NCI-H2029 treated with DMSO at 0.1 percent for 48 hours (cell line): Measurements from ENCODE around the gene C21orf58.

Experiments used
- DNase-seq: peaks from one replicate; lab custom pipeline; 2025; lab: John Stamatoyannopoulos, UW

The C21orf58 gene

DNA sequence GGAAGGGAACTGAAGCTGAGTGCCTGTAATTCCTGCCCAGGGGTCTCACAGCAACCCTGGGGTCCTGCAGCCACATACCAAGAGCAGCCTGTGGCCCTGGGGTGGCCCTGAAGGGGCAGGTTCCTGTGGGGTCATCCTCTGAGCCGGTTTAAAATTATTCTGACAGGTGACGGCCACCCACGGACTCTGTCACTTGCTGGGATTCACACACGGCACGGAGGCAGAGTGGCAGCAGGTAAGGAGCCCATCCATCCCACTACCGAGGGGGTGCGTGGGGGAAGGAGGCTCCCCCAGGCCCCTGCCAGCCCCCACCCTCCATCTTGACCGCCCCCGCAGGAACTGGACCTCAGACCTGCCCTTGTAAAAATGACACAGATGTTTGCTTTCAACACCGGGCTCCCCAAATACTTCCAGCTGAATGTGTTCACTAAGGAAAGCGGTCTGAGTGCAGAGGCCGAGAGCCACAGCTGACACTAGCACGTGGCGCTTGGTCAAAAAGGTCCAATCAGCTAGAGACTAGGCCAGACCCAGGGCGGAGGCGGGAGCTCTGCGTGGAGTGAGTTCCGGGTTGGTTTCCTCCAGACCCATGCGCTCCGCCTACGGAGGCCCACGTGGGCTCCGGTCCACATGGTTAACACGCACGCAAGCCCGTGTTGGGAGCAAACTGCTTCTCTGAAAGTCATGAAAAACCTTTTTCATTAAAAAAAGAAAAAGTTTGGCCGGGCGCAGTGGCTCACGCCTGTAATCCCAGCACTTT is 27.5 kb downstream of the C21orf58 start:
- DNase-seq = peak; percentile 61

DNA sequence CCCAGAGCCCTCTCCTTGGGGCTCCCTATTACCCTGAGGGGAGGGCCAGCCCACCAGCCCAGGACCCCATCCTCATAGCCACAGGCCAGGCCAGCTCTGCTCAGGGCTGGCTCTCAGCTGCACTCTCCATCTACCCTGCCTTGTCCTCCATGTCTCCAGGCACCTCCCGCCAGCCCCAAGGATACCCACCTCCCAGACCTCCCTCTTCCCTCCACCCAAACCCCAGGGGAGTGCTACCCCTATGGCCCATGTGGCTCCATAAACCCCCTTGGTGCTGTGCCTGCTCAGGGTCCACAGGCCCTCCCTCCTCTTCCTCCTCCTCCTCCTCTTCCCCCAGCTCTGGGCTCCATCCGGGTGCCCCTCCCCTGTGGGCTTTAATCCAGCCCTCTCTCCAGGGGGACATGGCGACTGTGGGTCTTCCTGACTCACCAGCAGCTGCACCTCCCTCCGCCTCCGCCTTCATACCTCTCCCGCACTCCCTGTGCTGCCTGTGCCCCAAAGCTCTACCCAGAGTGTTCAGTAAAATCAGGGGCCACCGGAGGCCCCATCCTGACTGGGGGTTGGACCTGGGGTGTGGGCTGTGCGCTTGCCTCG is 28.4 kb downstream of the C21orf58 start:
- DNase-seq = no peak

DNA sequence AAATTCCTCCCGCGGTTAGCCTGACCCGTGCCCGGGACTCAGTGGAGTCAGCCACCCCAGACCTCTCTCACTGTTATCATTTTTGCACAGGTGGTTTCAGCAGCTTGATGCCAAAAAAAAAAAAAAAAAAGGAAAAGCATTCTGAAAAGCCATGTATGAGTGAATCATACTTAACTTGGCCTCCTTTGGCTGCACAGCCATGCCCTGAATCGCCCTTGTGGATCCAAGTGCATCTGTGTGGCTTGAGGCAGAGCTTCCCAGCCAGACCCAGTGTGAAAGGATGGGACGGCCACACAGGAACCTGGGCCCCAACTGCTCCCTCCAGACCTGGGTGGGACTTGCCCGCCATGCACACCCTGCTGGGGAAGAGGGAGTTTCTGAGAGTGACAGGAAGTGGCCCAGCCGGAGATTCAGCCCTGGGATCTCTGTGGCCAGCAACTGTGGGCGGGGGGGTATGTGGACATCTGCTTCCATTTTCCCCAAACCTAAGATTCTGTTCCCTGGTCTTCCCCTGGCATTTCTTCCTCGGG is 29.0 kb downstream of the C21orf58 start:
- DNase-seq = no peak

DNA sequence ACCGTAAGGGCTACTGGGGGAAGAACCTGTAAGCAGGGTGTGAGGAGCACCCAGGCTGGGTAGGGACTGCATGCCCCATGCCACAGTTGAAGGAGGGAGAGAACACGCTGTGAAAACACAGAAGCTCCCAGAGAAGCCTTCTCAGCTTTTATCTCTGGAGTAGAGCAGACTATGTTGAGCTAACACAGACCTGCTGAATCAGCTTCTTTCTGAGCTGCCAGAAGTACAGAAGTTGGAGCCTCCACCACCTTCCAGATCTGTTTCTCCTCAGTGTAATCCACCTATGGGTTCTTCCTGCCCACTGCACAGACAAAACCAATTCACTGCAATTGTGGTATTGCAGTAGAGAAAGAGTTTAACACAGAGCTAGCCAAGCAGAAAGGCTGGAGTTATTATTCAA is 32.1 kb downstream of the C21orf58 start:
- no peak for DNase-seq

DNA sequence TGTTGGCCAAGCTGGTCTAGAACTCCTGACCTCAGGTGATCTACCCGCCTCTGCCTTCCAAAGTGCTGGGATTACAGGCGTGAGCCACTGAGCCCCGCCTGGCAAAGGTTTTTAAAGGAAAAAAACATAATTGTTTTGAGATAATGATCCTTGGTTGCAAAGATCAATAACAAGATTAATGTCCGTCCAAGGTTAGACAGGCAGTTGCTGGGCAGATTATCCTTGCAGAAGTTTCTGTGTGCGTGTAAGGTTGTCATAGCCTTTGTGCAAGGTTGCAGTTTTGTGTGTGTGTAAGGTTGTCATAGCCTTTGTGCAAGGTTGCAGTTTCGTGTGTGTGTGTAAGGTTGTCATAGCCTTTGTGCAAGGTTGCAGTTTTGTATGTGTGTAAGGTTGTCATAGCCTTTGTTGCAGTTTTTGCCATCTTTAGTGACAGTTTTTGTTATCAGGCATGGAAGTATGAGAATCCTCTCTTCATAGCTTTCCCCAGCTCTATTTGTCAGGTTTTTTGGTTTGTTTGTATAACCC is 34.0 kb downstream of the C21orf58 start:
- no peak for DNase-seq

DNA sequence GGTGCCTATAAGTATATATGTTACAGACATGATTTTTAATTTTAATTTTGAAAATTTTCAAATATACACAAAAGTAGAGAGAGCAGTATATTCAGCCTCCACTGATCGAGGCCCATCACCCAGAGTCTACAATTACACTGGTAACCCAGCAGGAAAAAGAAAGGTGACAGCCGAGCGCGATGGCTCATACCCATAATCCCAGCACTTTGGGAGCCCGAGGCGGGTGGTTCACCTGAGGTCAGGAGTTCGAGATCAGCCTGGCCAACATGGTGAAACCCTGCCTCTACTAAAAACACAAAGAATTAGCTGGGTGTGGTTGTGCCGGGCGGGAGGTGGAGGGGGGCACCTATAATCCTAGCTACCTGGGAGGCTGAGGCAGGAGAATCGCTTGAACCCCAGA is 36.1 kb downstream of the C21orf58 start:
- no peak for DNase-seq

DNA sequence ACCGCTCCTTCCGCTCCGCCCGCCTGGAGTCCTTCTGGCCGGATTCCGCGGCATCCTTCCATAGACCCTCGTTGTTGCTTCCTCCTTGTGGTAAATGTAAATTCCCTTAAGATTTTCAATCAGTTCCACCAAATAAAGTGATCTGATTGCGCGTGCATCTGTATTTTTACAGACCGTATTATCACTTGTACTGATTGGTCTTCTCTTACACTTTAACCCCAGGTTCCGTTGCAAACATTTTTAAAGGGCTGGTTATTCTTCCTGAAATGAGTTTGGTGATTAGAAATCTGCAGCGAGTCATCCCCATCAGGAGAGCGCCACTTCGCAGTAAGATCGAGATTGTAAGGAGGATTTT is 37.0 kb downstream of the C21orf58 start:
- DNase-seq = no peak

DNA sequence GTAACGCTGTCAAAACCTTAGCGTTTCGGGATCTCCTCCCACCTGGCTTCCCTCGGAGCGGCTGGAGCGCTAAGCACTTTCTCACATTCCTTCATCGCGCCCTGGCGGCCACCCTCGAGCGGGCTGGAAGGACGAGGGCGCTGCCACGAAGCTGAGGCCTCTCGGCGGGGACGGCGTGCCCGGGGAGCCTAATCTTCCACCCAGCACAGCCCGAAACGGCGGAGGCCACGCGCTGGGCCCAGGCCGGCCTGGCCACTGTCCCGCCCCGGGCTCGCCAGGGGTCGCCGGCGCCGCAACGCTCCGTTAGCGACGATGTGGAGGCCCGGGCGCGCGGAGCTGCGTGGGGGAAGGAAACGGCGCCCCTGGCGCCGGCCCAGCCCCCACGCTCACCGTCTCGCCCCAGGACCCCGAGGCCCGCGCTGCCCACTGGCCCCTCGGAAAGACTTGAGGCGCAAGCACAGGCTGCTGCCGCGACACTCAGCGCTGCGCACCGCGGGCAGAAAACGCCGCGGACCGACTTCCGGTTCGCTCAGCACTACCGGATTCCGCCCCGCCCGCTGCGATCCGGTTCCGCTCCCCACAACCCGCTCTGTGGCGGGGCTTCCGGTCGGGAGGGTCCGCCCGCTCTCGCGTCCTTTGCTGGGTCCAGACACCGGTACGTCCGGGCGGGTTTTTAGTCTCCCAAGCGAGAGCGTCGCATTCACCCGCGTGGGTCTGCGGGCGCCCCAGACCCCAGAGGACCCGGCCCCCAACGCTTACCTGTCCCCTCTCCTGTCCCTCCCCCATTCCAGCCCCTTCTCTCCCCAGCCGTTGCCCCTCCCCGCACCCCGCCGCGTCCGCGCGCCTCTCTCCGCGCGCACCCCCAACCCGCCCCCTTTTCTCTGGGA is 37.7 kb downstream of the C21orf58 start, which contains the start of gene YBEY:
Gene YBEY, plus strand, starts transcription at position 582 of the 887 bp plus-strand sequence. CDS start 572 bp downstream, outside the sequence.
- peak; percentile 59 for DNase-seq

DNA sequence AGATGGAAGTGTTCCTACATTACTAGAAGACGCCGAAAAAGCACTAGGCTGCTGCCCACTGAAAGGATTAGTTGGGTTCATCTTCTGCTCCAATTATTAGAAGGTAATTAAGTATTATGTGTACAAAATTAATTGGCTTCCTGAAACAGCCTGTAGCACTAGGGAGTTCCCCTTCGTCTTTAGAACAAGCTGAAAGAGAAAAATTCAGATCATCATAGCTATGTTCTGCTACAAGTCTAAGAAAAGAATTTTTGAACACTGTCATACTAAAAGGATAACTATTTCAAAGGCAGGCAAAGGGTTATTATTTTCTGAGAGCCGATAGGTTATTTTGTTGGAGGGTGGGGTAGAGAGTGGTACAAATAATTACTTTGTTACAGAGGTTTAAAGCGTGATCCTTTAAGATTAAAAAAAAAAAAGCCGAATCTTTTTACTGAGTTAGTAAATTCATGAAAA is 38.4 kb downstream of the C21orf58 start, which contains the start of gene MCM3AP:
Gene MCM3AP, minus strand, starts transcription at position 406 of the 456 bp plus-strand sequence. Its CDS starts 325 bp downstream, at position 81.
- DNase-seq = no peak

DNA sequence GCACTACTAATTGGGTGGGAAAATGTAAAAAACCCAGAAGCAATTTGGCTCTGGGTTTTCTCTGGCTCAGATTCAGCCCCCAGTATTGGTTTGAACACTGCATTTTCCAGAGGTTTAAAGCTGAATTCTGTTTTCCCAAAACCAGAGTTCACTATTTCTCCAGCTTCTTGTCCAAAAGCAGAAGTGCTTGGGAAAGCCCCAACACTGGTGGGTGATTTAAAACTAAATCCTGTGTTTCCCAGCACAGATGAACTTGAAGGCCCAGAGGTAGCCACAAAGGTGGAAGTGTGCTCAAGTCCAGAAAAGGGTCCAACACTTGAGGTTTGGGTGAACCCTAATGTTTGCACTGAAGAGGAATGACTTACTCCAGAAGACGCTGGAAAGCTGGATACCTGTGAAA is 38.9 kb downstream of the C21orf58 start:
- no peak for DNase-seq

DNA sequence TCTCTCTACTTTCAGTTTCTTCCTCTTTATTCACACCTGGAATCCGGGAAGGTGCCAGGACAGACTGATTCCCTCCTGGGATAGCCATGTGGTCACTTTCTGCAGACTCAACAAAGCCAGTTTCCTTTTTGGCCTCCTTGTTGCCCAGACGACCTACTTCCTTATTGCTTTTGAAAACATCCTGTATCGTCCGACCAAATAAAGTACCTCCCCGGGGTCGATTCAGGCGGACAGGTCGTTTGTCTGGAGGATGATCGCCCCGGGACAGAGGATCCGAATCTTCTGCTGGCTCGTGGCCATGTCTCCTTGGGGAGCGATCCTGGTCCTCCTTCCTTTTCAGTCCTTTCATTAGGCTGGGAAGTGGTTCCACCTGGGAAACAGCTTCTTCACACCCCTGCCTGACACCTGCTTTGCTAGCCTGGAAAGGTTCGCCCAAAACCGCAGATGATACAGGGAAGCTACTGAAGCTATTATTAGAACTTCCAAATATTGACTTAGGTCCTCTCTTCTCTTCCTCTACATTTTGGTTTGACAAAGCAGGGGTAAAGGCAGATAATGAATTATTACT is 39.5 kb downstream of the C21orf58 start:
- DNase-seq = peak; percentile 65

DNA sequence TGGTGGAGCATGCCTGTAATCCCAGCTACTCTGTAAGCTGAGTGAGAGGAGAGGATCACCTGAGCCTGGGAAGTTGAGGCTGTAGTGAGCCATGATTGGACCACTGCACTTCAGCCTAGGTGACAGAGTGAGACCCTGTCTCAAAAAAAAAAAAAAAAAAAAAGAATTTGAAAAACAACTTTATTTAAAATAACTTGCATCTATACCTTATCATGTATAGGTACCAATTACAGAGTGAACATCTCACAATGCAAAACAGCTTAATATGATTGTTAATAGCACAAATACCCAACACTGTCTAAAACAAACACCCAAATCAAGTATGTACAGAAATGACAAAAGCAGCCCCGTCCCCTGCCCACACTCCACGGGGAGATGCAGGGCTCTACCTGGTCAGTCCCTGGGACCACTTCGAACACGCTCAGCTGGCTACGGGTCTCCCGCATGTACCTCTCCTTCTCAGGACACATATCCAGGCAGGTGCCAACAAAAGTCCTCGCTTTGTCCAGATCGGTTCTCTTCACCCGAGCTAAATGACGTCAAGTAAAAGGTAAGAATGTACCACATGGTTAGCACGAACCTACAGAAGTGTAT is 48.8 kb downstream of the C21orf58 start:
- DNase-seq = no peak

DNA sequence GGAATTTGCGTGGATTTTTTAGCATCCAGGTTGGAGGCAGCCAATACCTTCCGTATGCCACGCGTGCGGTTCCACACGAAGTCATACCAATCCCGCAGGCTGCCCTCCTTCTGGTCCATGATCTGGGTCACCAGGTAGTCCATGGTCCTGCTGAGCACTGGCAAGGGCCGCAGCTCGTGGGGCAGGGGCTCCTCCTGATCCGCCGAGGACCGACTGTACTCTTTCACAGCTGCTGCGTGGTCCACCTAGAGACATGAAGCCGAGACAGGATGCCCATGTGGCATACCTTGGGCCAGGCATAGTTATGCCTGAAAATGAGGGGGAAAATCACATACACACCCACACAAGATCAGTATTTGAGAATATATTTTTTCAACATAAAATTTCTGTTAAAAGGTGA is 50.3 kb downstream of the C21orf58 start:
- DNase-seq = no peak

DNA sequence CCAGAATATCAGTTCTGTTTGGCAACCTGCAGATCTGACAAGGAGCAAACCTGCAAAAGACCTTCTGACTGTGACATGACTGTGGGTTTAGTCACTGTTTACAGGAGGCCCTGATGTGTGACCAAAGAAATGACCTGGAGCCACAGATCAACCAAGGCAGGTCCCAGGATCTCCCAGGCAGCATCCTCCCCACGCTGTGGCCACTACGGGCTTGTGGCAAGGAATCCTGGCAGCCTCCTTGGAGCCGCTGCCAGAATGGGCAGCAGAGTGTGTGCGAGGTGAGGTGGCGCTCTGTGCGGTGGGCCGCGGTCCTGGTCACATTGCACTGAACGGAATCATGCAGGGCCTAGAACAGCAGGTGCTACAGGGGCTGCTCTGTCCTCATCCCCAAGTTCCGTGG is 54.2 kb downstream of the C21orf58 start:
- no peak for DNase-seq

DNA sequence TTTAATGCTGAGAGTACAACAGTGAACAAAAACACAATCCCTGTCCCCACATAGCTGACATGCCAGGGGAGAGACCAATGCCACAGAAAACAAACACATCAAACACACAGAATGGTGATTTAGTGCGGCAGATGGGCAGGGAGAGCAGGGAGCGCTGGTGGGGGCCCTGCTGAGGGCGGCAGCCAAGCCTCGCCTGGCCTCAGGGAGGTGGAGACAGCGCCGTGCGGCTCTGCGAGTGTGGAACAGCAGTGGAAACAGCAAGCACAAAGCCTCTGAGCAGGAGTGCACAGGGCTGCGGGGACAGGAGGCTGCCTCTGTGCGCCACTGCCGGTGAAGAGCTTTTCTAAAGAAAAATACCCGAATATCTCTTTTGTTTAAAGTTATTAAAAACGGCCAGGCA is 55.3 kb downstream of the C21orf58 start:
- DNase-seq = no peak

DNA sequence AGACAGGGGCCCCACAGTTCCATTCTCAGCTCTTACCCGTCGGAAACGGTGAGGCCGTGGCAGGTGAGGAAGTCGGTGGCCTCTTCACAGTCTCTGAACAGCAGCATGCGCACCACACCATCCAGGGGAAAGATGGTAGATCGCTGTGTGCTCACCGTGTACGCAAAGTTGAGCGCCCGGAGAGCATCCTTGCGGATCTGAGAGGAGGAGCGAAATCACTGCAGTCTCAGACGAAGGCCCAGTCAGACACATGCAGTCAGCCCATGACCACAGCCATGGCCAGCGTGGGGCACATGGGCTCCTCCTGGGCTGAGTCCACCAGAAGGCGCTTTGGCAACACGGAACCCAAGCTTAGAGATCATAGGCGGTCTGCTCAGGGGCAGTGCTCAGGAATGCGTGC is 56.7 kb downstream of the C21orf58 start:
- DNase-seq = no peak

DNA sequence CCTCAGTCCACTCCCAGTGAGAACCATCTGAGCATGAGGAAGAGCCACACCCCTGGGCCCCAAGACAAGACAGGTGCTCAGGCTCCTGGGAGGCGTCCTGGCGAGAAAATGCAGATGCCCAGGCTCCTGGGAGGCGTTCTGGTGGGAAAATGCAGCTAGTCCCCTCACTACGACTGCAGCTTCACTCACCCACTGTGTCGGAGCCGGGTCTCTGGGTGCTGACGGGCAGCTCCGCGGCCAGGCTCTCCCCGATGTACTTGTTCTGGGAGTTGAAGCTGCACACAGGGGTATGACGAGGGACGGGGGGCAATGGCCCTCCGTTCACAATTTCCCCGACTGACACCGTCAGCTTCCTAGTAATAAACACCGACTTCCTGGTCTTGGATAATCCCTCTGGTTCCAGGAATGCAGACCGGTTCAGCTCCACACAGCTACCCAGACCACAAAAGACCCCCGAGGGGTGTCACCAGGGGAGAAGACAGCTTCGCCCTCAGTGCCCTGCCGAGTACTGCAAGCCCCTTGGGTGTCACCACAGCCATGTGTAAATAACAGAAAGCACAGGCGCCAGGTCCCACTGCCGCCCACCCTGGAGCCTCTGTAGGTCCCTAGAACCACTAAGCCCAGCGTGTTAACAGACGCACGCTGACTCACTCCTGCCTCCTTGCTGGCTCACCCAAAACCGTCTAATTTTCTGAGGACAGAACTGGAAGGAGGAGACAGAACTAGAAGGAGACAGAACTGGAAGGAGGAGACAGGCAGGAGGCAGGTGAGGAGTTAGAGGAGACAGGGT is 57.7 kb downstream of the C21orf58 start:
- DNase-seq = no peak

DNA sequence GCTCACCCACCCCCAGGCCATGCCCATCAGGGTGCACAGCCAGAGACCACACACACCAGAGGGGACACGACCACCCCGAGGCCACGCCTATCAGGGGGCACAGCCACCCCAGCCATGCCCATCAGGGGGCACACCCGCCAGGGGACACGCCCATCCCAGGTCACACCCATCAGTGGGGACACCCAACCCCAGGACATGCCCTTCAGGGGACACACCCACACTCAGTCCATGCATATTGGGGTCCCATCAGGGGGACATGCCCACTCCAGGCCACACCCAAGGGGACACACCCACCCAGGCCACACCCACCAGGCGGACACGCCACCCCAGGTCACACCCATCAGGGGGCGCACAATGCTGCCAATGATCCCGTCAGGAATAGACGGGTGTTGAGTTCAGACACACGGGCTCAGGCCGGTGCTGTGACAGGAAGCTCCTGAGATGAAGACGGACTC is 59.0 kb downstream of the C21orf58 start:
- no peak for DNase-seq

DNA sequence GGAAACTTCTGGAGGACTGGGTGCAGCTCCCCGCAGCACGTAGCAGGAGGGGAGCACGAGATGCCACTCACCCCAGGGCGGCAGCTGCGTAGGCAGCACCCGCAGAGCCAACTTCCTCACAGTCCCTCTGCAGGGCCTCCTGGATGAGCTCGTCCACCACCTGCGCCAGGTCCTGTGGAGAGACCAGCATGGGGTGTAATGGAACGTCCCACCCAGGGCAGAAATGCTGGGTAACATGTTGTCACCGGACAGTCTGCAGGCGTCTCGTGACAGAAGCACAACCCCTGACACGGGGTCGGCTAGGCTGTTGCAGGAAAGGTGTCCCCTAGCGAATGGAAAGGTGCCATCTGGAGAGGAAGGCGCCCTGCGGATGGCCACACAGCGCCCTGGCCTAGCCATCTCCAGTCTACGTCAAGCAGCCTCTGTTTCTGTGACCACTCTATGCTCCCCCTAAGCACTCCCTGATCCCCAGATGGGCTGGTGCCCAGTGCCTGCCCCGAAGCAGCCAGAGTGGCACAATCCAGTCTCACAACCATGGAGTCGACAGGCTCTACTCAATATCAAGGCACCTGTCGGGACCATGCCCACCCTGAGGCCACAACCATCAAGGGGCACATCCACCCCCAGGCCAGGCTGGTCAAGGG is 59.5 kb downstream of the C21orf58 start:
- DNase-seq = no peak

DNA sequence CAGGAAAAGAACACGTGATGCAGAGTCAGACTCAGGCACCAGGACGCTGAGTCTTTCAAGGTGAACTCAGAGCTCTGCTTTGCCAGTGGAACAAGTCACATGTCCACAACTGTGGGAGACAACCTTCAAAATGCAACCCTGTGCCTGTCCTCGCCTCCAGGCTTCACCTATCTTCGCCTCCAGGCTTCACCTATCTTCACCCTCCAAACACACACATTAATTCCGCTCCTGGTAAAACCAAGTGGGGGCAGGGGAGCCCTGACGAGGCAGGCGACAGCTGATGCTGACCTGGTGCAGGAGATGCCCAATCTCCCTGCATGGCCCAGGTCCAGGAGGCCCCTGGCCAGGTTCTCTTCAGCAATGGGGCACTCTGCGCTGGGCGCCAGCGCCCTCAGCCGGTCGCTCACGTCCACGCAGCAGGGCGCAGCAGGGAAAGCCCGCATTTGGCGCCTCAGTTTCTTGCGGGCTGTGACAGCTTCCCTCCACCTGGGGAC is 67.1 kb downstream of the C21orf58 start:
- no peak for DNase-seq
